ENCODE data around the gene MMP15. TPM values are rescaled to one million over a fixed set of nuclear protein-coding genes. Genes with fewer than 3 reads are reported as not detected.

Gene MMP15
- total RNA-seq, 1 donor from 2014 or later, result 14.9 TPM

GRCh38 chr16:58028541-58029070 is 3.1 kb downstream of the MMP15 start:
- intact Hi-C loops (cut with DNase I), result loop anchor here (10.0 kb wide), 2 partner anchors 226 to 456 kb away; no protein-coding TSS in a partner anchor
- TF ChIP-seq, protein P1, sequence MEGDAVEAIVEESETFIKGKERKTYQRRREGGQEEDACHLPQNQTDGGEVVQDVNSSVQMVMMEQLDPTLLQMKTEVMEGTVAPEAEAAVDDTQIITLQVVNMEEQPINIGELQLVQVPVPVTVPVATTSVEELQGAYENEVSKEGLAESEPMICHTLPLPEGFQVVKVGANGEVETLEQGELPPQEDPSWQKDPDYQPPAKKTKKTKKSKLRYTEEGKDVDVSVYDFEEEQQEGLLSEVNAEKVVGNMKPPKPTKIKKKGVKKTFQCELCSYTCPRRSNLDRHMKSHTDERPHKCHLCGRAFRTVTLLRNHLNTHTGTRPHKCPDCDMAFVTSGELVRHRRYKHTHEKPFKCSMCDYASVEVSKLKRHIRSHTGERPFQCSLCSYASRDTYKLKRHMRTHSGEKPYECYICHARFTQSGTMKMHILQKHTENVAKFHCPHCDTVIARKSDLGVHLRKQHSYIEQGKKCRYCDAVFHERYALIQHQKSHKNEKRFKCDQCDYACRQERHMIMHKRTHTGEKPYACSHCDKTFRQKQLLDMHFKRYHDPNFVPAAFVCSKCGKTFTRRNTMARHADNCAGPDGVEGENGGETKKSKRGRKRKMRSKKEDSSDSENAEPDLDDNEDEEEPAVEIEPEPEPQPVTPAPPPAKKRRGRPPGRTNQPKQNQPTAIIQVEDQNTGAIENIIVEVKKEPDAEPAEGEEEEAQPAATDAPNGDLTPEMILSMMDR (IDR thresholded peaks at IDR 0.05), result no peak
- H3K27me3 ChIP-seq, result no peaks in the 10 kb centered on the region
- no peaks in the 10 kb centered on the region for H3K36me3 ChIP-seq
- no peak for DNase-seq (ENCODE audit: low spot score in 2 of 2)
- no peaks in the 10 kb centered on the region for H3K9me3 ChIP-seq
- peaks cover 7 to 13% of the 10 kb centered on the region in 2 donors for H3K4me1 ChIP-seq
- no peak overlapping the region for H3K27ac ChIP-seq
- H3K4me3 ChIP-seq, result no peak overlapping the region

DNA sequence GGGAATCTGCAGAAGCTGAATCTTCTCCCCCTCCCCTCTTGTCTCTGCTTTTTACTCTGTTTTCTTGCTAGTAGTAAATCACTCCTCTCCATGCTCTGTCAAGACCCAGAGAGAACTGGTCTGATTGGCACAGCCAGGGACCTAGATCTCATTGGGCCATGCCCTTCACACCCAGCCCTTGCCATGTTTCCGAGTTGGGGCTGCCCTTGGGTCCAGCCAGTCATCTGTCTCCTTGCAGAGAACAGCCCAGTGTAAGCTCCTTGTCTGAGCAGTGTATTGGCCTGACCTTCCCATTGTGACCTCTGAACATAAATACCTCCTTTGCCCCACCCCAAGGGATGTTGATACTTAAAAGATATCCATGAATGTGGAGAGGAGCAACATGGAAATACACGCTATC is 3.9 kb downstream of the MMP15 start:
- intact Hi-C loops (cut with DNase I), result loop anchor here (10.0 kb wide), 2 partner anchors 225 to 455 kb away; no protein-coding TSS in a partner anchor
- TF ChIP-seq, protein P1 (IDR thresholded peaks at IDR 0.05), result no peak
- no peak overlapping the region for H3K4me3 ChIP-seq
- no peak for DNase-seq (ENCODE audit: low spot score in 2 of 2)
- no peak overlapping the region for H3K27ac ChIP-seq
- H3K36me3 ChIP-seq, result no peaks in the 10 kb centered on the region
- no peaks in the 10 kb centered on the region for H3K9me3 ChIP-seq
- H3K27me3 ChIP-seq, result no peaks in the 10 kb centered on the region
- H3K4me1 ChIP-seq, result peaks cover 7 to 12% of the 10 kb centered on the region in 2 donors

GRCh38 chr16:58030136-58030840 is 4.7 kb downstream of the MMP15 start:
- TF ChIP-seq, protein P1 (IDR thresholded peaks at IDR 0.05), result no peak
- intact Hi-C loops (cut with DNase I), result no loop called here
- Histone ChIP-seq H3K4me3 (no peak overlapping the region), H3K27ac (no peak overlapping the region), H3K4me1 (peaks cover 3 to 10% of the 10 kb centered on the region in 2 donors), H3K9me3 (no peaks in the 10 kb centered on the region), H3K36me3 (no peaks in the 10 kb centered on the region), H3K27me3 (no peaks in the 10 kb centered on the region)
- DNase-seq (ENCODE audit: low spot score in 2 of 2), result no peak

DNA sequence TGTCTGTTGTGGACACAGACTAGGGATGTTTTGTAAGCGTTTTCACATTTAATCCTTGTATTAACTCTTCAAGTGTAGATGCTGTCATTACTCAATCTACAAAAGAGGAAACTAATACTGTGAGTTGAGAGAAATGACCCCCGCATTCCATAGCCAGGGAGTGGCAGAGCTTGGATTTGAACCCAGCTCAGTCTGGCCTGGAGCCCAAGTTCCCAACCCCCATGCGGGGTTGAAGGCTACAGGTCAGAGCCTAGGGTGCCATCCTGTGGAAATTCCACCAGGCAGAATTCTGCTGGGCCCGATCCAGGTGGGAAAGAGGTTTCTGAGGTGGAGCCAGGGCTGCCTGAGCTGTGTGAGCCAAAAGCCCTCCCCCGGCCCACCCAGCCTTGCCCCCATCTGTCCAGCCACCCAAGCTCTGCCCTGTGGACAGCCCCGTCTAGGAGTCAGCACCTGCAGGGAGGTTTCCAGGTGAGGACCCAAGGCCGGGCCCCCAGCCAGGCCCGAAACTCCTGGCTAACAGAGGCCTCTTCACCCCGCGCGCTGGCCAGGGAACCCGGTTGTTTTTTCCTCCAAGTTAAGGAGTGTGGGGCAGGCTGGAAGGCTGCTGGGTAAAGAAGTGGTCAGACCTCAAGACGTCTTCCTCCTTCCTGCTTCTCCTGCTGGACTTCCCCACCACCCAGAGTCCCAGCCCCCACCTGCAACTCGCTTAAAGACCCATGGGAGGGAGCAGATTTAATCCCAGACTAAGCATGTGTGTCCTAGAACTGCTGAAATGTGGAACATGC is 5.7 kb downstream of the MMP15 start:
- no peak for DNase-seq (ENCODE audit: low spot score in 2 of 2)
- H3K27ac ChIP-seq, result no peak overlapping the region
- peaks cover 3 to 10% of the 10 kb centered on the region in 2 donors for H3K4me1 ChIP-seq
- no peaks in the 10 kb centered on the region for H3K9me3 ChIP-seq
- intact Hi-C loops (cut with DNase I), result no loop called here
- no peak overlapping the region for H3K4me3 ChIP-seq
- H3K36me3 ChIP-seq, result no peaks in the 10 kb centered on the region
- TF ChIP-seq, protein P1 (IDR thresholded peaks at IDR 0.05), result no peak
- no peaks in the 10 kb centered on the region for H3K27me3 ChIP-seq

GRCh38 chr16:58032710-58033293 is 7.2 kb downstream of the MMP15 start:
- TF ChIP-seq, protein P1 (IDR thresholded peaks at IDR 0.05), result no peak
- Histone ChIP-seq H3K27me3 (no peaks in the 10 kb centered on the region), H3K4me3 (no peak overlapping the region), H3K36me3 (no peaks in the 10 kb centered on the region), H3K27ac (no peak overlapping the region), H3K4me1 (no peaks in the 10 kb centered on the region), H3K9me3 (no peaks in the 10 kb centered on the region)
- intact Hi-C loops (cut with DNase I), result no loop called here
- no peak for DNase-seq (ENCODE audit: low spot score in 2 of 2)

Data from ascending aorta (tissue), 2 donors.